ENCODE results near the gene CDK5RAP2. TPM values are rescaled to one million over a fixed set of nuclear protein-coding genes. Genes with fewer than 3 reads are reported as not detected.

Gene CDK5RAP2
- total RNA-seq, 2 experiments from 2014 or later: 76.0 to 81.6 TPM

- DNase-seq (ENCODE audit: low spot score): no peak
- H3K9me2 ChIP-seq (ENCODE audit: insufficient read depth, low read length): no peaks in the 10 kb centered on the region
- no peaks in the 10 kb centered on the region for H3K79me2 ChIP-seq (ENCODE audit: insufficient read depth, low read depth, low read length)
- CTCF ChIA-PET (ENCODE audit: unreplicated experiment): no interaction called here
- no peak overlapping the region for H3K4me3 ChIP-seq (ENCODE audit: low read depth, low read length, poor library complexity, severe bottlenecking)
- intact Hi-C loops (cut with micrococcal nuclease; ENCODE audit: unreplicated experiment): no loop called here
- no peaks in the 10 kb centered on the region for H4K20me1 ChIP-seq (ENCODE audit: insufficient read depth, low read length)
- H3K27ac ChIP-seq (ENCODE audit: low read depth, low read length, poor library complexity, severe bottlenecking): no peak overlapping the region
- H3K4me2 ChIP-seq (ENCODE audit: low read length): no peak overlapping the region
- H3K9me3 ChIP-seq (ENCODE audit: low read length): no peaks in the 10 kb centered on the region
- no peak for TF ChIP-seq CTCF (conservative IDR thresholded peaks at IDR 0.05; ENCODE audit: low read length)
- TF ChIP-seq EZH2phosphoT487 (IDR thresholded peaks at IDR 0.05; ENCODE audit: borderline replicate concordance, low read depth, low read length): no peak
- H2AFZ ChIP-seq (ENCODE audit: low read length): no peak overlapping the region
- H3K4me1 ChIP-seq (ENCODE audit: insufficient read depth, low read length, poor library complexity, severe bottlenecking): no peaks in the 10 kb centered on the region
- POLR2A ChIA-PET: no interaction called here
- no TSS peak for BruUV-seq (replicated peaks)
- H3K36me3 ChIP-seq (ENCODE audit: insufficient read depth, low read length): no peaks in the 10 kb centered on the region
Measured at GRCh38 chr9:120381839-120382238, 198.1 kb downstream of the CDK5RAP2 start.

GRCh38 chr9:120379611-120380010 lies 200.4 kb downstream of the CDK5RAP2 start:
- BruUV-seq (replicated peaks): no TSS peak
- Histone ChIP-seq H3K27ac (ENCODE audit: low read depth, low read length, poor library complexity, severe bottlenecking) (no peak overlapping the region), H2AFZ (ENCODE audit: low read length) (no peak overlapping the region), H4K20me1 (ENCODE audit: insufficient read depth, low read length) (no peaks in the 10 kb centered on the region), H3K4me2 (ENCODE audit: low read length) (no peak overlapping the region), H3K79me2 (ENCODE audit: insufficient read depth, low read depth, low read length) (no peaks in the 10 kb centered on the region), H3K4me3 (ENCODE audit: low read depth, low read length, poor library complexity, severe bottlenecking) (no peak overlapping the region), H3K9me2 (ENCODE audit: insufficient read depth, low read length) (no peaks in the 10 kb centered on the region), H3K4me1 (ENCODE audit: insufficient read depth, low read length, poor library complexity, severe bottlenecking) (no peaks in the 10 kb centered on the region), H3K9me3 (ENCODE audit: low read length) (no peaks in the 10 kb centered on the region), H3K36me3 (ENCODE audit: insufficient read depth, low read length) (no peaks in the 10 kb centered on the region)
- ChIA-PET POLR2A (no interaction called here), CTCF (ENCODE audit: unreplicated experiment) (no interaction called here)
- no peak for TF ChIP-seq EZH2phosphoT487 (IDR thresholded peaks at IDR 0.05; ENCODE audit: borderline replicate concordance, low read depth, low read length)
- TF ChIP-seq CTCF (conservative IDR thresholded peaks at IDR 0.05; ENCODE audit: low read length): no peak
- intact Hi-C loops (cut with micrococcal nuclease; ENCODE audit: unreplicated experiment): no loop called here
- no peak for DNase-seq (ENCODE audit: low spot score)

- H3K27ac ChIP-seq (ENCODE audit: low read depth, low read length, poor library complexity, severe bottlenecking): no peak overlapping the region
- DNase-seq (ENCODE audit: low spot score): no peak
- ChIA-PET CTCF (ENCODE audit: unreplicated experiment) (no interaction called here), POLR2A (no interaction called here)
- H3K9me3 ChIP-seq (ENCODE audit: low read length): no peaks in the 10 kb centered on the region
- no peak for TF ChIP-seq EZH2phosphoT487 (IDR thresholded peaks at IDR 0.05; ENCODE audit: borderline replicate concordance, low read depth, low read length)
- TF ChIP-seq CTCF (conservative IDR thresholded peaks at IDR 0.05; ENCODE audit: low read length): no peak
- no peaks in the 10 kb centered on the region for H3K36me3 ChIP-seq (ENCODE audit: insufficient read depth, low read length)
- no peaks in the 10 kb centered on the region for H3K79me2 ChIP-seq (ENCODE audit: insufficient read depth, low read depth, low read length)
- no peaks in the 10 kb centered on the region for H3K4me1 ChIP-seq (ENCODE audit: insufficient read depth, low read length, poor library complexity, severe bottlenecking)
- no peak overlapping the region for H2AFZ ChIP-seq (ENCODE audit: low read length)
- no peaks in the 10 kb centered on the region for H4K20me1 ChIP-seq (ENCODE audit: insufficient read depth, low read length)
- no peaks in the 10 kb centered on the region for H3K9me2 ChIP-seq (ENCODE audit: insufficient read depth, low read length)
- no peak overlapping the region for H3K4me2 ChIP-seq (ENCODE audit: low read length)
- no TSS peak for BruUV-seq (replicated peaks)
- H3K4me3 ChIP-seq (ENCODE audit: low read depth, low read length, poor library complexity, severe bottlenecking): no peak overlapping the region
- intact Hi-C loops (cut with micrococcal nuclease; ENCODE audit: unreplicated experiment): no loop called here
Measured at GRCh38 chr9:120378680-120379079, 201.3 kb downstream of the CDK5RAP2 start.

Data from OCI-LY7 (cell line).